M059J (cell line): ENCODE measurements around the gene GMPR2. TPM values are rescaled to one million over a fixed set of nuclear protein-coding genes. Genes with fewer than 3 reads are reported as not detected.
A peak's percentile ranks its signal among the peaks of the same experiment; 100 is the strongest.

ENCODE experiments used
- DNase-seq: peaks from one replicate; pipeline ENCODE4 v3.0.0-alpha.2; 2012; ENCODE audit warnings: low read depth
- total RNA-seq: library from RNA; depleted of rRNA; stranded (reverse); fragments of >200 nt; shearing (Covaris generic); gene quantifications from 2 replicates; pipeline ENCODE4 v1.2.3, GENCODE V29; 2014

The GMPR2 gene
- total RNA-seq, 1 experiment from 2014 or later: 85.6 TPM

GRCh38 chr14:24267516-24267915, 34.8 kb downstream of the GMPR2 start:
- DNase-seq: no peak

- no peak for DNase-seq
Measured at GRCh38 chr14:24268225-24268624, 35.5 kb downstream of the GMPR2 start.

DNA sequence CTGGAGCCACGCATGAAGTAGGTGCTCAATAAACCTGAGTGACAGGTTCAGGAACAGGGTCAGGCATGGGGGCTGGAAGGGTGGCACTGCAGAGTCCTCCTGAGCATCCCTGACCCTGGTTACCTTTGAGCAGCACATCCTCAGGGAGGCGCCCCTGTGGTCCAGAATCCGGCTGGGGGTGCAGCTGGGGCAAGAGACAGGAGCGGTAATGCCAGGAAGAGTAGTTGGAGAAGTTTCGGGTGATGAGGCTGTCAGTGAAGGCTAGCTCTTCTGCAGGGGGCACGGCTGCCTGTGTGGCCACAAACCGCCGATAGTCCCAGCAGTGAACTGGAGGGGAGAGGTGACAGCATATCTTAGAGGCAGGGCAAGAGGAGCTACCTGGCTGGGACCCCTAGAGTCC, 36.6 kb downstream of the GMPR2 start:
- no peak for DNase-seq

GRCh38 chr14:24269910-24270536, 37.3 kb downstream of the GMPR2 start:
- DNase-seq: no peak

- no peak for DNase-seq
Measured at GRCh38 chr14:24270537-24271133, 37.9 kb downstream of the GMPR2 start.

- peak; percentile 78 for DNase-seq
Measured at GRCh38 chr14:24271134-24271833, 38.6 kb downstream of the GMPR2 start, which contains the start of gene RABGGTA. Gene RABGGTA (minus strand): TSS chr14:24271597. CDS start chr14:24271115, 482 bp downstream.

DNA sequence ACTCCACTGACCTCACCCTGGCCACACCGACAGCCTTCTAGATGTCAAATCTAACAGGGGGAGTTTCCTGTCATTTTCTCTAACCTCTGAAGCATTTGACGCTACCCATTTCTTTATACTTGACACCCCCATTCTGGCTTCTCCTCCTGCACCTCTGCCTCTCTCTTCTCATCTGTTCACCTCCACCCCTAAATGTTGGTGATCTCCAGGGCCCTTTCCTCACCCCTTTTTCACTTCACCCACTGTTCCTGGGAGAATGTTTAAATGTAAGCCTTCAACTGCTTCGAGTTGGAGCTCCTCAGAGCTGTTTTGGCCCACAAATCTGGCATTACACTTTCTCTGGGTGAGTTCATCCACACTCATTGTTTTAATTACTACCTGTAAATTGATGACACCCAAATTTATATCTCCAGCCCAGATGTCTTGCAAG, 39.1 kb downstream of the GMPR2 start:
- no peak for DNase-seq

DNA sequence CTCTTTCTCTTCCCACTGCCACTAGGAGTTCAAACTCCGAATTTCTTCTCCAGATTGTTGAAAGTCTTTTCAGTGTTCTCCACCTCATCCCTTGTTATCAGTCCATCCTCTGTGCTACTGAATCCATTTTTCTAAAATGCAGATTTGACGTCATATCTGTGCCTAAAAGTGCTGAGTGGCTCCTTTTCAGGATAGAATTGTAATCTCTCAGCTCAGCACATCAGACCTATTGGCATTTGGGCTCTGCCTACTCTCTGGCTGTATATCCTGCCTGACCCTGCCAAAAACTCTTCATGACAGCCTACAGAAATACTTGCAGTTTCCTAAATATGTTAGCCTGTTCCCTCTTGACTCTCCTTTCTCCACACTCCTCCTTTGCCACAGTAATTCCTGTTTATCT, 39.7 kb downstream of the GMPR2 start:
- DNase-seq: no peak

GRCh38 chr14:24273422-24273998, 40.8 kb downstream of the GMPR2 start:
- no peak for DNase-seq

GRCh38 chr14:24274101-24274543, 41.4 kb downstream of the GMPR2 start:
- peak; percentile 26 for DNase-seq

- no peak for DNase-seq
Measured at GRCh38 chr14:24277071-24277470, 44.3 kb downstream of the GMPR2 start.

GRCh38 chr14:24277606-24278321, 45.0 kb downstream of the GMPR2 start:
- no peak for DNase-seq

DNA sequence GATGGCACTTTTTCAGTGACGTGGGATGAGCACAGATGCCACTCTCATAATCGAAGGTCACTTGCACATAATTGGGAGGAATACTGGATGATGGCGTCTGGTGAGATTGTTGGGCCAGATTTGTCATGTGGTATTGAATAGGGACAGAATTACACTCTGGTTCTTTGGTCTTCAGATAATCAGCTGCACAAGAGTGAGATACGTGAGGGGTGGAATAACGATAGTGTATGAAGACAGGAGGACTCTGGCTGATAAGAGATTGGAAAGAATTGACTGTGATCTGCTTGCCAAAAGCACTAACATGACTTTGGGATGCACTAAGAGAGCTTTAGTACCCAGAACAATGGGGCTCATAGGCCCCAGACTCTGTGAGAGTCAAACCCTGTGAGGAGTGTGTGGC, 45.7 kb downstream of the GMPR2 start:
- DNase-seq: no peak

- DNase-seq: peak; percentile 32
Measured at GRCh38 chr14:24279301-24280186, 46.8 kb downstream of the GMPR2 start.

GRCh38 chr14:24280797-24281460, 48.2 kb downstream of the GMPR2 start:
- no peak for DNase-seq

- no peak for DNase-seq
Measured at GRCh38 chr14:24281636-24282035, 48.9 kb downstream of the GMPR2 start.

DNA sequence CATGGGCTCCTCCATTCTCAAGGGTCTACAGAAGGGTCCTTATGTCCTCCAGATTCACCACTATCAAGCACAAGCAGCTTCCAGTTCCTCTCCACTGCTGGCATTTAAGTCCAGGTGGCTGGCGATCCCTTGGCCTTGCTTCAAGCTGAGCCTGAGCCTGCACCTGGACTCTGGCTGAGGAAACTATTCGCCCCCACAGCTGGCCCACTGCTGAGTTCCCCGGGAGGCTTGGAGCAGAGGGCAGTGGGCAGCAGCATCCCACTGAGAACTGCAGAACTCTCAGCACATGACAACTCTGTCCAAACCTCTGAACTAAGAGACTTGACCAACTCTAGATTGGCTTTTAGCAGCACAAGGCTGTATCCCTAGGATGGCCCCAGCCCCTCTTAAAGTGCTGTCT, 50.0 kb downstream of the GMPR2 start:
- DNase-seq: no peak

- DNase-seq: no peak
Measured at GRCh38 chr14:24283796-24284460, 51.2 kb downstream of the GMPR2 start.

DNA sequence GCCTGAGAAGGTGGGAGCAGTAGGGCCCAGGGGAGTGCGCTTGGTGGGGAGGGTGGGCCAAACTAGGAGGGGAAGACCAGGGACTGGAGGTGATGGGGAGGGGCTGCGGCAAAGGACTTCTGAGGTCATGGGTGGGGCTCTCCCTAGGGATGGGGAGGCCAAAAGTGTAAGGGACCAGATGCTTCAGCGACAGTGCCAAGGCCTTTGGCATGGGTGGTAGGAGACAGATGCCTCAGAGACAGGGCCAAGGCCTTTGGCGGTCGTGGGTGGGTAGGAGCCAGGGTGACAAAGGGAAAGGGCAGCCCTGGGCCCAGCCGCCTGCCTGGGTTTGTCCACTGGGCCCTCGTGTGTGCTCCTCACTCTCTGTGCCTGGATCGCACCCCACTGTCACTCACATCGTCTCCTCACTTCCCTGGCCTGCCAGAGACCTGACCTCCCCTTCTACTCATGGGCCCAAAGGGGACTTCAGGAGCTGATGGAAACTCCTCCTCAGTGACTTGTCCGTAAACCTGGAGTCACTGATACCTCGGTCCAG, 51.8 kb downstream of the GMPR2 start:
- DNase-seq: no peak

DNA sequence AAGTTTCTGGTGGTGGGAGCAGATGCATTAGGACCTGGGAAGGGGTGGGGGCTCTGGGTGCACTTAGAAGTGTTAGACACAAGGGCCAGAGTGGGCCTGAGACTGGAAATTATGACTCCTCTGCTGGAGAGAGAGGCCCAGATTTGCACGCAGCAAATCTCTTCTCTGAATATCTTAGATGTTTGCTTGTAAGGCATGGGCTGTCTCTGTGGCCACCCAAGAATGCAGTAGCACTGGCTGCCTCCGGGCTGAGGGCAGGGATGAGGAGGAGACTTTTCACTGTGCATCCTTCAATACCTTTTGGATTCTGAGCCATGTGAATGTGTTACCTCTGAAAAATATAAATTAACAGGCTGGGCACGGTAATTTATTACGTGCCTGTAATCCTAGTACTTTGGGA, 52.6 kb downstream of the GMPR2 start:
- DNase-seq: no peak
